ENCODE data around the gene NEMP1. TPM values are rescaled to one million over a fixed set of nuclear protein-coding genes. Genes with fewer than 3 reads are reported as not detected.

NEMP1 gene
- total and polyA plus RNA-seq, 2 of the 13 experiments (the other 11 are each of a cell fraction or from before 2014, with no cell fraction given), result 11.4 to 12.9 TPM

DNA sequence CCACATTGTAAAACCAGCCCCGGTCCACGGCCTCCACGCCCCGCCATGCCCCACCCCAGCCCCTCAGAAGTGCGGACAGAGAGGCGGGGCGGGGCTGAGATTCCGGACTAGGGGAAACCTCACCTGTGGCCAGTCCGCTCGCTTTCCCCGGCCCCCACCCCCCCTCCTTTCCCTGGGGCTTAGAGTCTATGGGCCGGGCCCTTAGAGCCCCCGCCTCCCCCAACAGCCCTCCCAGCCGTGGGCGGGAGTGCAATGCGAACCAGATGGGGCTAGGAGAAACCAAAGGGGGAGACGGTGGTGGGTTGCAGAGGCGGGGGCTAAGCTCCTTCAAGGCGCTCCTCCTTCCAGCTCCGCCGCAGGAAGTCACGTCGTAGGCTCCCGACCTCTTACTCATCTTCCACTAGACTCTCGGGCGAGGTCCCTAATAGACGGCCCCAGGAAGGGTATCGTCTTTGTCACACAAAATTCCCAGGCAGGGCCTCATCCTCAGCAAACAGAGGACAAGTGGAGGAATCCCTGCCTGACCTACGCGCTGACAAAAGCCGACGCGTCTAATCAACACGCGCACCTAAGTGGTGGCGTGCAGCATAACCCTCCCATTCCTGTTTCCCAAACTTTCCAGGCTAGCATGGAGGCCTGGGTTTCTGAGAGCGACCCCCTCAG lies 9.2 kb upstream of the NEMP1 start (continued):
- no peak for TF ChIP-seq HOXA3 (CRISPR knock-in tag; IDR thresholded peaks at IDR 0.05)
- TF ChIP-seq MATR3 (CRISPR knock-in tag; IDR thresholded peaks at IDR 0.05), result no peak
- TF ChIP-seq HNRNPUL1 (IDR thresholded peaks at IDR 0.05; ENCODE audit: low read depth, low read length), result no peak
- peak; percentile 43; the same call in 1 of the 2 replicates for TF ChIP-seq ZNF510 (CRISPR knock-in tag; IDR thresholded peaks at IDR 0.05; ENCODE audit: low read depth)
- no peak for TF ChIP-seq ZNF670 (CRISPR knock-in tag; IDR thresholded peaks at IDR 0.05; ENCODE audit: borderline replicate concordance)
- no peak for TF ChIP-seq CREB1 (IDR thresholded peaks at IDR 0.05)
- peak; percentile 50; the same call in 1 of the 2 replicates for TF ChIP-seq CREB1 (CRISPR knock-in tag; IDR thresholded peaks at IDR 0.05)
- TF ChIP-seq, protein P1, sequence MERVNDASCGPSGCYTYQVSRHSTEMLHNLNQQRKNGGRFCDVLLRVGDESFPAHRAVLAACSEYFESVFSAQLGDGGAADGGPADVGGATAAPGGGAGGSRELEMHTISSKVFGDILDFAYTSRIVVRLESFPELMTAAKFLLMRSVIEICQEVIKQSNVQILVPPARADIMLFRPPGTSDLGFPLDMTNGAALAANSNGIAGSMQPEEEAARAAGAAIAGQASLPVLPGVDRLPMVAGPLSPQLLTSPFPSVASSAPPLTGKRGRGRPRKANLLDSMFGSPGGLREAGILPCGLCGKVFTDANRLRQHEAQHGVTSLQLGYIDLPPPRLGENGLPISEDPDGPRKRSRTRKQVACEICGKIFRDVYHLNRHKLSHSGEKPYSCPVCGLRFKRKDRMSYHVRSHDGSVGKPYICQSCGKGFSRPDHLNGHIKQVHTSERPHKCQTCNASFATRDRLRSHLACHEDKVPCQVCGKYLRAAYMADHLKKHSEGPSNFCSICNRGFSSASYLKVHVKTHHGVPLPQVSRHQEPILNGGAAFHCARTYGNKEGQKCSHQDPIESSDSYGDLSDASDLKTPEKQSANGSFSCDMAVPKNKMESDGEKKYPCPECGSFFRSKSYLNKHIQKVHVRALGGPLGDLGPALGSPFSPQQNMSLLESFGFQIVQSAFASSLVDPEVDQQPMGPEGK (CRISPR knock-in tag; IDR thresholded peaks at IDR 0.05), result peak; percentile 86
- no peak for TF ChIP-seq NR2F6 (IDR thresholded peaks at IDR 0.05)
- peak; percentile 22; the same call in 1 of the 2 replicates for TF ChIP-seq NR2F6 (CRISPR knock-in tag; IDR thresholded peaks at IDR 0.05)
- TF ChIP-seq ZSCAN29 (CRISPR knock-in tag; conservative IDR thresholded peaks at IDR 0.05), result 0 out of 2 replicates have a peak, but pooled peaks have one; percentile 25
- TF ChIP-seq, protein P2, sequence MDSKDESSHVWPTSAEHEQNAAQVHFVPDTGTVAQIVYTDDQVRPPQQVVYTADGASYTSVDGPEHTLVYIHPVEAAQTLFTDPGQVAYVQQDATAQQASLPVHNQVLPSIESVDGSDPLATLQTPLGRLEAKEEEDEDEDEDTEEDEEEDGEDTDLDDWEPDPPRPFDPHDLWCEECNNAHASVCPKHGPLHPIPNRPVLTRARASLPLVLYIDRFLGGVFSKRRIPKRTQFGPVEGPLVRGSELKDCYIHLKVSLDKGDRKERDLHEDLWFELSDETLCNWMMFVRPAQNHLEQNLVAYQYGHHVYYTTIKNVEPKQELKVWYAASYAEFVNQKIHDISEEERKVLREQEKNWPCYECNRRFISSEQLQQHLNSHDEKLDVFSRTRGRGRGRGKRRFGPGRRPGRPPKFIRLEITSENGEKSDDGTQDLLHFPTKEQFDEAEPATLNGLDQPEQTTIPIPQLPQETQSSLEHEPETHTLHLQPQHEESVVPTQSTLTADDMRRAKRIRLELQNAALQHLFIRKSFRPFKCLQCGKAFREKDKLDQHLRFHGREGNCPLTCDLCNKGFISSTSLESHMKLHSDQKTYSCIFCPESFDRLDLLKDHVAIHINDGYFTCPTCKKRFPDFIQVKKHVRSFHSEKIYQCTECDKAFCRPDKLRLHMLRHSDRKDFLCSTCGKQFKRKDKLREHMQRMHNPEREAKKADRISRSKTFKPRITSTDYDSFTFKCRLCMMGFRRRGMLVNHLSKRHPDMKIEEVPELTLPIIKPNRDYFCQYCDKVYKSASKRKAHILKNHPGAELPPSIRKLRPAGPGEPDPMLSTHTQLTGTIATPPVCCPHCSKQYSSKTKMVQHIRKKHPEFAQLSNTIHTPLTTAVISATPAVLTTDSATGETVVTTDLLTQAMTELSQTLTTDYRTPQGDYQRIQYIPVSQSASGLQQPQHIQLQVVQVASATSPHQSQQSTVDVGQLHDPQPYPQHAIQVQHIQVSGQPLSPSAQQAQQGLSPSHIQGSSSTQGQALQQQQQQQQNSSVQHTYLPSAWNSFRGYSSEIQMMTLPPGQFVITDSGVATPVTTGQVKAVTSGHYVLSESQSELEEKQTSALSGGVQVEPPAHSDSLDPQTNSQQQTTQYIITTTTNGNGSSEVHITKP (CRISPR knock-in tag; IDR thresholded peaks at IDR 0.05; ENCODE audit: low read depth), result 0 out of 2 replicates have a peak, but pooled peaks have one; percentile 18
- no peak for TF ChIP-seq RFX5 (IDR thresholded peaks at IDR 0.05; ENCODE audit: low read depth, low read length)
- TF ChIP-seq ZBTB20 (CRISPR knock-in tag; IDR thresholded peaks at IDR 0.05; ENCODE audit: borderline replicate concordance, low read depth), result no peak
- TF ChIP-seq PCBP1 (IDR thresholded peaks at IDR 0.05; ENCODE audit: borderline replicate concordance, low read depth, low read length), result 0 out of 2 replicates have a peak, but pooled peaks have one; percentile 18
- TF ChIP-seq FOSL2 (CRISPR knock-in tag; IDR thresholded peaks at IDR 0.05), result 0 out of 2 replicates have a peak, but pooled peaks have one; percentile 11
- TF ChIP-seq, protein P3, sequence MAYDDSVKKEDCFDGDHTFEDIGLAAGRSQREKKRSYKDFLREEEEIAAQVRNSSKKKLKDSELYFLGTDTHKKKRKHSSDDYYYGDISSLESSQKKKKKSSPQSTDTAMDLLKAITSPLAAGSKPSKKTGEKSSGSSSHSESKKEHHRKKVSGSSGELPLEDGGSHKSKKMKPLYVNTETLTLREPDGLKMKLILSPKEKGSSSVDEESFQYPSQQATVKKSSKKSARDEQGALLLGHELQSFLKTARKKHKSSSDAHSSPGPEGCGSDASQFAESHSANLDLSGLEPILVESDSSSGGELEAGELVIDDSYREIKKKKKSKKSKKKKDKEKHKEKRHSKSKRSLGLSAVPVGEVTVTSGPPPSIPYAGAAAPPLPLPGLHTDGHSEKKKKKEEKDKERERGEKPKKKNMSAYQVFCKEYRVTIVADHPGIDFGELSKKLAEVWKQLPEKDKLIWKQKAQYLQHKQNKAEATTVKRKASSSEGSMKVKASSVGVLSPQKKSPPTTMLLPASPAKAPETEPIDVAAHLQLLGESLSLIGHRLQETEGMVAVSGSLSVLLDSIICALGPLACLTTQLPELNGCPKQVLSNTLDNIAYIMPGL (CRISPR knock-in tag; IDR thresholded peaks at IDR 0.05; ENCODE audit: borderline replicate concordance in 1 of 2, low read depth in 1 of 2), result peak in 1 of 2 experiments; percentile 31; a peak in 1 of 4 replicates
- TF ChIP-seq FOXA3 (CRISPR knock-in tag; IDR thresholded peaks at IDR 0.05), result no peak

Data from HepG2 (cell line).